K562 (cell line): ENCODE results near the gene SLC31A1. TPM values are rescaled to one million over a fixed set of nuclear protein-coding genes. Genes with fewer than 3 reads are reported as not detected.

ENCODE experiments used
- ATAC-seq: fragments of 200-7000 bp; cut with Tn5 transposase; 3 replicates; pipeline ENCODE4 v1.9.1; 2020; ENCODE audit warnings: moderate library complexity
- BruUV-seq: library from RNA; stranded (reverse); fragments of 400-500 nt; replicated peaks from 2 replicates; lab custom pipeline; 2021; lab: Mats Ljungman, UMichigan
- CTCF ChIA-PET: fragments of 300-600 bp; formaldehyde crosslinking; extraction: SDS; loops from one replicate; lab custom pipeline; 2021; ENCODE audit warnings: low intra/inter-chr PET ratio; lab: Yijun Ruan, JAX
- POLR2A ChIA-PET: fragments of 300-600, 350-650 bp; sonication (Branson Sonifier 250); formaldehyde crosslinking; extraction: SDS; loops from one replicate; lab custom pipeline; 2021; ENCODE audit warnings: antibody characterized with exemption, inconsistent platforms; lab: Yijun Ruan, JAX
- DNase-seq, 4 experiments: peaks; one replicate each; pipeline versions ENCODE4 v3.0.0 to v3.0.0-alpha.2; 2011 to 2018; ENCODE audit warnings: low spot score in 3 of 4, mixed read lengths in 3 of 4; ENCODE audit errors: extremely low read depth in 1 of 4
- FAIRE-seq: peaks from 2 replicates; lab custom pipeline; 2011; peaks lifted over from hg19 to GRCh38; lab: Jason Lieb, UNC
- H2AFZ ChIP-seq: 2 replicates; pipeline ENCODE4 v1.6.0; 2011; ENCODE audit warnings: low read depth, low read length, control low read depth, inconsistent platforms
- H3K27ac ChIP-seq: fragments of 200-600 bp; 3 replicates; pipeline ENCODE4 v1.8.0; 2011; ENCODE audit warnings: low read depth, mild to moderate bottlenecking, control low read depth, inconsistent platforms, low read length, moderate library complexity, mixed read lengths; ENCODE audit errors: extremely low read depth
- H3K27me3 ChIP-seq, 2 experiments: fragments of 300-600 bp in 1 of 2; 2 replicates in 1 of 2; 3 replicates in 1 of 2; pipeline versions ENCODE4 v1.6.0 to v1.8.0; 2011; ENCODE audit warnings: inconsistent platforms in 2 of 2, low read length in 2 of 2, mild to moderate bottlenecking in 1 of 2, mixed read lengths in 1 of 2, moderate library complexity in 1 of 2; ENCODE audit not compliant: control insufficient read depth in 2 of 2, insufficient read depth in 2 of 2
- H3K36me3 ChIP-seq: fragments of 300-600 bp; 3 replicates; pipeline ENCODE4 v1.8.0; 2011; ENCODE audit warnings: mild to moderate bottlenecking, low read length, inconsistent platforms; ENCODE audit not compliant: control insufficient read depth, insufficient read depth
- H3K4me1 ChIP-seq, 2 experiments: fragments of 200-600 bp in 1 of 2; replicated peaks in 1 of 2; 2 replicates in 1 of 2; 3 replicates in 1 of 2; pipeline versions ENCODE4 v1.5.1 to v1.8.0; 2011; ENCODE audit warnings: inconsistent platforms in 2 of 2, low read length in 2 of 2, mild to moderate bottlenecking in 1 of 2, mixed read lengths in 1 of 2, moderate library complexity in 1 of 2; ENCODE audit not compliant: control insufficient read depth in 2 of 2, insufficient read depth in 2 of 2
- H3K4me2 ChIP-seq: 2 replicates; pipeline ENCODE4 v1.6.1; 2011; ENCODE audit warnings: low read length, control low read depth, inconsistent platforms, mixed read lengths; ENCODE audit not compliant: insufficient read depth
- H3K4me3 ChIP-seq: fragments of 200-600 bp; sonication (generic), shearing (Covaris generic); 2 replicates; pipeline ENCODE4 v1.5.1; 2016; ENCODE audit warnings: control low read depth, inconsistent platforms
- H3K79me2 ChIP-seq: fragments of 200-600 bp; 3 replicates; pipeline ENCODE4 v1.8.0; 2011; ENCODE audit warnings: low read length, inconsistent platforms; ENCODE audit not compliant: control insufficient read depth, insufficient read depth
- H3K9ac ChIP-seq, 2 experiments: 2 replicates each; pipeline versions ENCODE4 v1.6.0 to v1.6.1; 2011; ENCODE audit warnings: low read depth in 2 of 2, low read length in 2 of 2, control low read depth in 1 of 2, inconsistent platforms in 1 of 2, mild to moderate bottlenecking in 1 of 2, mixed read lengths in 1 of 2; ENCODE audit not compliant: insufficient read depth in 1 of 2
- H3K9me1 ChIP-seq: one replicate; pipeline ENCODE4 v1.6.0; 2011; ENCODE audit warnings: inconsistent platforms, mild to moderate bottlenecking, low read length, moderate library complexity; ENCODE audit not compliant: control insufficient read depth, insufficient read depth
- H3K9me3 ChIP-seq: replicated peaks from 2 replicates; pipeline ENCODE4 v1.5.1; 2011; ENCODE audit warnings: low read depth, low read length, inconsistent platforms; ENCODE audit not compliant: control insufficient read depth, insufficient read depth
- H4K20me1 ChIP-seq: replicated peaks from 2 replicates; pipeline ENCODE4 v1.6.1; 2011; ENCODE audit warnings: low read length, inconsistent platforms, mixed read lengths; ENCODE audit not compliant: control insufficient read depth, insufficient read depth
- GATAD2B ChIP-seq: fragments of 450-650 bp; IDR thresholded peaks from 2 replicates; pipeline ENCODE4 v1.6.1; 2017; ENCODE audit warnings: mild to moderate bottlenecking, borderline replicate concordance
- GTF2E2 ChIP-seq: fragments of 200-800 bp; sonication (Bioruptor generic); IDR thresholded peaks from 2 replicates; pipeline ENCODE4 v1.6.1; 2016; ENCODE audit warnings: missing genetic modification characterization, missing compliant biosample characterization
- HDAC8 ChIP-seq: fragments of 450-650 bp; IDR thresholded peaks from 2 replicates; pipeline ENCODE4 v1.6.1; 2016; ENCODE audit warnings: mild to moderate bottlenecking, missing genetic modification characterization, moderate library complexity, missing compliant biosample characterization
- HNRNPL ChIP-seq: fragments of 200-400 bp; formaldehyde crosslinking; IDR thresholded peaks from 2 replicates; pipeline ENCODE4 v1.6.1; 2017; ENCODE audit warnings: low read depth, mild to moderate bottlenecking, low read length
- MXI1 ChIP-seq: IDR thresholded peaks from 2 replicates; pipeline ENCODE4 v1.6.1; 2011; ENCODE audit warnings: low read depth, mild to moderate bottlenecking, improper control_type of control experiment, low read length
- RFX5 ChIP-seq: IDR thresholded peaks from 2 replicates; pipeline ENCODE4 v1.6.1; 2011; ENCODE audit warnings: low read depth, mild to moderate bottlenecking, improper control_type of control experiment, low read length
- TAF7 ChIP-seq: fragments of 450-650 bp; IDR thresholded peaks from 2 replicates; pipeline ENCODE4 v1.6.1; 2016; ENCODE audit warnings: missing genetic modification characterization, missing compliant biosample characterization
- ZNF146 ChIP-seq: IDR thresholded peaks from one replicate; pipeline ENCODE4 v1.6.1; 2018; ENCODE audit warnings: missing compliant biosample characterization; ENCODE audit not compliant: unreplicated experiment
- WGBS: fragments of 100-300 bp; shearing (Covaris generic); methylation state at CpG from one replicate; pipeline ENCODE4 v1.1.6; 2016; ENCODE audit warnings: low coverage, mixed read lengths; ENCODE audit not compliant: insufficient coverage; ENCODE audit errors: missing lambda C conversion rate; 5-methylcytosine and 5-hydroxymethylcytosine counted together
- in situ Hi-C: fragments of 300-500 bp; cut with MboI; formaldehyde crosslinking; loops from 4 replicates; pipeline ENCODE4 v1.15.0; 2018; ENCODE audit warnings: inconsistent platforms, mixed read lengths
- intact Hi-C: fragments of 100-400 bp; cut with micrococcal nuclease; formaldehyde crosslinking; loops from 2 replicates; pipeline ENCODE4 v1.14.2; 2022
- polyA plus RNA-seq, 8 experiments: library from polyadenylated mRNA; depleted of rRNA in 4 of 8; stranded (reverse) in 5 of 8; unstranded in 3 of 8; fragments of >200 nt; fragmentation: Nextera tagmentation in 2 of 8; fragmentation: Illumina TruSeq in 1 of 8; extraction: Ambion mirVana in 2 of 8; extraction: Trizol in 1 of 8; gene quantifications; 2 replicates each; pipeline versions ENCODE4 v1.2.1 to v1.2.3, GENCODE V29; 2011 to 2014; ENCODE audit warnings: inconsistent platforms in 1 of 8, missing spikeins in 1 of 8
- total RNA-seq, 7 experiments: library from RNA; depleted of rRNA in 6 of 7; stranded (reverse); fragments of >200 nt in 6 of 7; fragmentation: Illumina TruSeq in 2 of 7; extraction: Trizol in 2 of 7; gene quantifications; 2 replicates each; pipeline versions ENCODE4 v1.2.1 to v1.2.3, GENCODE V29; 2011 to 2021; ENCODE audit warnings: low replicate concordance in 1 of 7
- TF ChIP-seq, protein P1 (sequence below), 2 experiments: fragments of 450-650 bp; formaldehyde crosslinking in 1 of 2; IDR thresholded peaks; 2 replicates each; pipeline versions ENCODE4 v1.4.0 to v1.6.1; 2014 to 2020; ENCODE audit warnings: mild to moderate bottlenecking in 2 of 2, borderline replicate concordance in 1 of 2, low read depth in 1 of 2

The SLC31A1 gene
- total and polyA plus RNA-seq, 9 of the 15 experiments (the other 6 are each of a cell fraction or from before 2014, with no cell fraction given) = 15.4 to 40.7 (median 25.9) TPM

DNA sequence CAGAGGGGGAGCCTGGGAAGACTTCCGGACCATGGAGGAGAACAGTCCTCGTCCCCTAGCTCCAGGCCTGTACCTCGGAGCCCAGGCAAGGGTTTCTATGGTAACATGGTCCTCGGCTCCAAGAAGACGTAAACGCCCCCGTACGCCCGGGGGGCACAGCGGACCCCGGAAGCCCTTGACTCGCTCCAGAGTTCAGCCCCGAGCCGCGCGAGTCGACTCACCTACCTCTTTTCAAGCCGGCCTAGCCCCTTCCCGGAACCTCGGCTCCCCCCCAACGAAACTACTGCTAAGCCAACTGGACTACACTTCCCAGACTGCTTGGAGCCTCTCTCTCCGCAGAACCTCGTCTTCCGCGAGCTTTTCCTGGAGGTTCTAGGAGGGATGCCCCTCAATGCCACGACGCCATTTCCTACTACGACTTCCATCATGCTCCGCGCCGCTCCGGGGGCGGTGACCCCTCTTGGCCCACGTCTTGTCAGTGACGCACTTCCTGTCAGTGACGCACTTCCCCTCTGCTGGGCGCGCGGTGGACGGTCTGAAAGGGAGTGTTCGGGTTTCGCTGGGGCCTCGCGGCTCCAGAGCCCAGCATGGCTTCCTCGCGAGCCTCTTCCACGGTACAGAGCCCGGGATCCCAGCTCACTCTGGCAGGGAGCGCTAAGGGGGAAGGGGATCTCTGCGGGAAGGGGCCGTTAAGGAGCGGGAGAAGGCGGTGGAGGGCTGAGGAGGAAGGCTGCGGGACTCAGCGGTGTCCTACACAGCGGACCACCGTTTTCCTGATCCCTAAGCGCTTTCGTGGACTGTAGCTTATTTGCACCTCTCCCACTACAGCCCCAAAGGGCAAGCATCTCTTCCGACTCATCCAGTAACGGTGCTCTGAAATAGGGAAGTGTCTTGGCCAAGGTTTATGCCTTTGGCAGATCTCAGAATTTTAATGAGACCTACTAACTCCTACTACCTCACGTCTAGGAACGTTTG, 54.1 kb downstream of the SLC31A1 start, which contains the start of the genes CDC26 and PRPF4:
CDC26 (minus strand) TSS at position 416 of the 975 bp plus-strand sequence. CDS start 3,065 bp downstream, outside the sequence.
PRPF4 (plus strand) TSS at position 502 of the 975 bp plus-strand sequence; CDS start at position 588, 86 bp downstream.
- CTCF ChIA-PET = interaction anchor here (0.6 to 2.7 kb wide), 7 partner anchors 80 to 380 kb away, joined by 3 to 23 read pairs (median 5); partner anchors contain the start of genes C9orf43 and POLE3
- peaks cover 53% of the 10 kb centered on the region for H3K79me2 ChIP-seq
- FAIRE-seq = peak; percentile 97
- TF ChIP-seq HDAC8 = 0 out of 2 replicates have a peak, but pooled peaks have one; percentile 24
- peak; percentile 71; the same call in 1 of the 2 replicates for TF ChIP-seq GTF2E2
- no peak for TF ChIP-seq HNRNPL
- TF ChIP-seq, protein P1, sequence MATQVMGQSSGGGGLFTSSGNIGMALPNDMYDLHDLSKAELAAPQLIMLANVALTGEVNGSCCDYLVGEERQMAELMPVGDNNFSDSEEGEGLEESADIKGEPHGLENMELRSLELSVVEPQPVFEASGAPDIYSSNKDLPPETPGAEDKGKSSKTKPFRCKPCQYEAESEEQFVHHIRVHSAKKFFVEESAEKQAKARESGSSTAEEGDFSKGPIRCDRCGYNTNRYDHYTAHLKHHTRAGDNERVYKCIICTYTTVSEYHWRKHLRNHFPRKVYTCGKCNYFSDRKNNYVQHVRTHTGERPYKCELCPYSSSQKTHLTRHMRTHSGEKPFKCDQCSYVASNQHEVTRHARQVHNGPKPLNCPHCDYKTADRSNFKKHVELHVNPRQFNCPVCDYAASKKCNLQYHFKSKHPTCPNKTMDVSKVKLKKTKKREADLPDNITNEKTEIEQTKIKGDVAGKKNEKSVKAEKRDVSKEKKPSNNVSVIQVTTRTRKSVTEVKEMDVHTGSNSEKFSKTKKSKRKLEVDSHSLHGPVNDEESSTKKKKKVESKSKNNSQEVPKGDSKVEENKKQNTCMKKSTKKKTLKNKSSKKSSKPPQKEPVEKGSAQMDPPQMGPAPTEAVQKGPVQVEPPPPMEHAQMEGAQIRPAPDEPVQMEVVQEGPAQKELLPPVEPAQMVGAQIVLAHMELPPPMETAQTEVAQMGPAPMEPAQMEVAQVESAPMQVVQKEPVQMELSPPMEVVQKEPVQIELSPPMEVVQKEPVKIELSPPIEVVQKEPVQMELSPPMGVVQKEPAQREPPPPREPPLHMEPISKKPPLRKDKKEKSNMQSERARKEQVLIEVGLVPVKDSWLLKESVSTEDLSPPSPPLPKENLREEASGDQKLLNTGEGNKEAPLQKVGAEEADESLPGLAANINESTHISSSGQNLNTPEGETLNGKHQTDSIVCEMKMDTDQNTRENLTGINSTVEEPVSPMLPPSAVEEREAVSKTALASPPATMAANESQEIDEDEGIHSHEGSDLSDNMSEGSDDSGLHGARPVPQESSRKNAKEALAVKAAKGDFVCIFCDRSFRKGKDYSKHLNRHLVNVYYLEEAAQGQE (IDR thresholded peaks at IDR 0.05; ENCODE audit: borderline replicate concordance) = no peak; the same call in 1 of the 2 replicates
- TF ChIP-seq, protein P1 (CRISPR knock-in tag; IDR thresholded peaks at IDR 0.05; ENCODE audit: low read depth) = peak; percentile 29; the same call in 1 of the 2 replicates
- peak; percentile 51; the same call in 1 of the 2 replicates for TF ChIP-seq MXI1
- no peak for TF ChIP-seq ZNF146
- TF ChIP-seq GATAD2B = no peak
- TF ChIP-seq TAF7 (tag) = peak; percentile 39; the same call in 1 of the 2 replicates
- TF ChIP-seq RFX5 = no peak

More for the DNA sequence above, 54.1 kb downstream of the SLC31A1 start, which contains the start of the genes CDC26 and PRPF4:
- POLR2A ChIA-PET = interaction anchor here (0.5 to 2.0 kb wide), 25 partner anchors 8 to 492 kb away, joined by 3 to 12 read pairs (median 3); partner anchors contain the start of genes ALAD, C9orf43, FKBP15 and POLE3
- DNase-seq (peak; percentile 94 to 98 (median 94)), ATAC-seq (peak; percentile 97)
- peak within 1 kb of the TSS; percentile 92 for H3K27ac ChIP-seq
- intact Hi-C loops = loop anchor here (2.0 to 10.0 kb wide), 5 partner anchors 55 to 383 kb away; partner anchors contain the start of genes ALAD, FKBP15 and SLC31A1
- no peaks in the 10 kb centered on the region for H3K9me3 ChIP-seq
- H3K4me3 ChIP-seq = peak within 1 kb of the TSS; percentile 80
- peaks cover 3 to 6% of the 10 kb centered on the region in 2 experiments; a peak in 3 of 5 replicates for H3K4me1 ChIP-seq
- no peaks in the 10 kb centered on the region for H4K20me1 ChIP-seq
- H3K9ac ChIP-seq = peak within 1 kb of the TSS; percentile 96 to 99
- H3K9me1 ChIP-seq = no peaks in the 10 kb centered on the region
- 1% methylated on average over 53 of the region's 63 CpGs for WGBS
- peak within 1 kb of the TSS; percentile 98 for H2AFZ ChIP-seq
- peak within 1 kb of the TSS; percentile 99 for H3K4me2 ChIP-seq
- H3K27me3 ChIP-seq = no peaks in the 10 kb centered on the region
- in situ Hi-C loops = no loop called here
- TSS peak; percentile 79 for BruUV-seq
- peaks cover 70% of the 10 kb centered on the region for H3K36me3 ChIP-seq
